Measurements from ENCODE around the gene ELF3.
"Not testable (repeated sequence)": the region's sequence is repeated elsewhere in the genome, so short reads cannot be mapped to it uniquely, and the experiment has no call there.

GRCh38 chr1:202062636-202063035 is 52.2 kb downstream of the ELF3 start:
- not testable (repeated sequence) for TF ChIP-seq CTCF, EP300, POLR2AphosphoS5, POLR2A (IDR thresholded peaks at IDR 0.05)
